Lower lobe of right lung (tissue), 2 donors: ENCODE results near the gene CABLES2. TPM values are rescaled to one million over a fixed set of nuclear protein-coding genes. Genes with fewer than 3 reads are reported as not detected.
A peak's percentile ranks its signal among the peaks of the same experiment; 100 is the strongest.
"Not testable (repeated sequence)": the region's sequence is repeated elsewhere in the genome, so short reads cannot be mapped to it uniquely, and the experiment has no call there.

Experiments used
- ATAC-seq, 2 donors: fragments of 200-7000 bp; cut with Tn5 transposase; one replicate each; pipeline ENCODE4 v1.9.1; 2020 to 2022; ENCODE audit warnings: mild to moderate bottlenecking in 2 of 2, moderate library complexity in 2 of 2
- DNase-seq: peaks from one replicate; pipeline ENCODE4 v3.0.0-alpha.2; 2020
- H3K27ac ChIP-seq: fragments of 200-600 bp; one replicate; pipeline ENCODE4 v1.8.0; 2022
- H3K27me3 ChIP-seq: fragments of 200-600 bp; one replicate; pipeline ENCODE4 v1.8.0; 2022; ENCODE audit warnings: low read depth
- H3K36me3 ChIP-seq: fragments of 200-600 bp; one replicate; pipeline ENCODE4 v1.8.0; 2022; ENCODE audit warnings: mild to moderate bottlenecking
- H3K4me1 ChIP-seq: fragments of 200-600 bp; one replicate; pipeline ENCODE4 v1.8.0; 2022
- H3K4me3 ChIP-seq: fragments of 200-600 bp; one replicate; pipeline ENCODE4 v1.8.0; 2022; ENCODE audit warnings: mild to moderate bottlenecking
- H3K9me3 ChIP-seq: fragments of 200-600 bp; one replicate; pipeline ENCODE4 v1.8.0; 2022
- CTCF ChIP-seq: fragments of 200-600 bp; IDR thresholded peaks from one replicate; pipeline ENCODE4 v1.8.0; 2022; ENCODE audit warnings: antibody characterized with exemption, mild to moderate bottlenecking
- intact Hi-C: fragments of 100-400 bp; cut with DNase I; formaldehyde crosslinking; loops from one replicate; pipeline ENCODE4 v1.11.0; 2022
- total RNA-seq: library from RNA; stranded (reverse); fragmentation: NEBNext Ultra II Directional; extraction: Animal tissue kit (Norgen Biotek cat#: 25700); gene quantifications from one replicate; pipeline ENCODE4 v1.2.1, GENCODE V29; 2021
- donor health status: DM: no; HTN: yes; CAD: no; lungs with severe emphysema.

The CABLES2 gene
- total RNA-seq, 1 donor from 2014 or later: 4.5 TPM

- peak; percentile 89 to 93 for ATAC-seq
- intact Hi-C loops: no loop called here
- no peak for TF ChIP-seq CTCF
- DNase-seq: peak; percentile 91
- no peaks in the 10 kb centered on the region for H3K9me3 ChIP-seq
- H3K27ac ChIP-seq: peak within 1 kb of the TSS; percentile 46
- H3K36me3 ChIP-seq: no peaks in the 10 kb centered on the region
- peaks cover 5% of the 10 kb centered on the region for H3K27me3 ChIP-seq
- peak within 1 kb of the TSS; percentile 41 for H3K4me3 ChIP-seq
- H3K4me1 ChIP-seq: peaks cover 9% of the 10 kb centered on the region
These were observed 20.3 kb upstream of the CABLES2 start, which contains the start of gene RBBP8NL for GRCh38 chr20:62427172-62428001. Gene RBBP8NL (minus strand): TSS chr20:62427539. CDS start chr20:62419647, 7,892 bp downstream.

- peak overlapping the region; percentile 41 for H3K4me3 ChIP-seq
- peak; percentile 69 for DNase-seq
- intact Hi-C loops: no loop called here
- no peaks in the 10 kb centered on the region for H3K9me3 ChIP-seq
- peaks cover 5% of the 10 kb centered on the region for H3K27me3 ChIP-seq
- no peaks in the 10 kb centered on the region for H3K36me3 ChIP-seq
- H3K27ac ChIP-seq: no peak overlapping the region
- peak; percentile 43 to 55 for ATAC-seq
- peaks cover 9% of the 10 kb centered on the region for H3K4me1 ChIP-seq
- TF ChIP-seq CTCF: no peak
These were observed 19.6 kb upstream of the CABLES2 start for GRCh38 chr20:62426699-62427131.

GRCh38 chr20:62426059-62426348 lies 18.9 kb upstream of the CABLES2 start:
- H3K27ac ChIP-seq, H3K9me3 ChIP-seq, H3K4me3 ChIP-seq, ATAC-seq, DNase-seq, H3K27me3 ChIP-seq, intact Hi-C loops, H3K4me1 ChIP-seq, H3K36me3 ChIP-seq: not testable (repeated sequence)

GRCh38 chr20:62425281-62426058 lies 18.4 kb upstream of the CABLES2 start:
- peaks cover 9% of the 10 kb centered on the region for H3K4me1 ChIP-seq

GRCh38 chr20:62424249-62425107 lies 17.4 kb upstream of the CABLES2 start:
- Histone ChIP-seq H3K4me1 (peaks cover 9% of the 10 kb centered on the region), H3K27me3 (peaks cover 5% of the 10 kb centered on the region), H3K9me3 (no peaks in the 10 kb centered on the region), H3K27ac (no peak overlapping the region), H3K36me3 (no peaks in the 10 kb centered on the region), H3K4me3 (no peak overlapping the region)
- DNase-seq (no peak), ATAC-seq (no peak)
- intact Hi-C loops: no loop called here
- no peak for TF ChIP-seq CTCF

More at GRCh38 chr20:62425281-62426058, 18.4 kb upstream of the CABLES2 start:
- Histone ChIP-seq H3K4me3 (no peak overlapping the region), H3K36me3 (no peaks in the 10 kb centered on the region), H3K9me3 (no peaks in the 10 kb centered on the region), H3K27me3 (peaks cover 5% of the 10 kb centered on the region), H3K27ac (no peak overlapping the region)
- no peak for ATAC-seq
- DNase-seq: no peak
- TF ChIP-seq CTCF: no peak
- intact Hi-C loops: no loop called here
